ENCODE measurements around the gene MRPL58. TPM values are rescaled to one million over a fixed set of nuclear protein-coding genes. Genes with fewer than 3 reads are reported as not detected.

Gene MRPL58
- total RNA-seq, 1 donor from 2014 or later, result 52.8 TPM

- H3K27me3 ChIP-seq, result no peaks in the 10 kb centered on the region
- H3K36me3 Mint-ChIP-seq, result peaks cover 28% of the 10 kb centered on the region
- no peaks in the 10 kb centered on the region for H3K4me1 Mint-ChIP-seq
These were observed 52.0 kb downstream of the MRPL58 start for GRCh38 chr17:75064460-75064859.

GRCh38 chr17:75064867-75065561 lies 52.5 kb downstream of the MRPL58 start:
- Histone ChIP-seq H3K4me1 (no peaks in the 10 kb centered on the region), H3F3A (ENCODE audit: low read depth) (no peaks in the 10 kb centered on the region), H3K4me2 (no peak overlapping the region), H2AFZ (replicated peaks) (no peak overlapping the region), H3K27me3 (no peaks in the 10 kb centered on the region), H4K20me1 (ENCODE audit: low read depth) (no peaks in the 10 kb centered on the region), H3K4me3 (no peak overlapping the region), H3K9ac (no peak overlapping the region), H3K27ac (no peak overlapping the region), H3K36me3 (no peaks in the 10 kb centered on the region), H3K79me2 (ENCODE audit: low read depth) (no peaks in the 10 kb centered on the region), H3K9me3 (ENCODE audit: low read depth) (no peaks in the 10 kb centered on the region)
- no peaks in the 10 kb centered on the region for H3K4me1 Mint-ChIP-seq
- H3K9me3 Mint-ChIP-seq, result no peaks in the 10 kb centered on the region
- peaks cover 8% of the 10 kb centered on the region for H3K27me3 Mint-ChIP-seq (ENCODE audit: insufficient read depth, low read depth)
- H3K27ac Mint-ChIP-seq, result no peak overlapping the region
- H3K36me3 Mint-ChIP-seq, result peaks cover 24% of the 10 kb centered on the region
- peak; percentile 30 for DNase-seq (ENCODE audit: low spot score)
- TF ChIP-seq EZH2 (IDR thresholded peaks at IDR 0.05), result no peak
- peak; percentile 24 for TF ChIP-seq CTCF (IDR thresholded peaks at IDR 0.05)
- no peak overlapping the region for H3K4me3 Mint-ChIP-seq

More at GRCh38 chr17:75064460-75064859, 52.0 kb downstream of the MRPL58 start:
- DNase-seq (ENCODE audit: low spot score), result no peak
- Histone ChIP-seq H4K20me1 (ENCODE audit: low read depth) (peaks cover 4% of the 10 kb centered on the region), H3K27ac (no peak overlapping the region), H3K36me3 (no peaks in the 10 kb centered on the region), H3F3A (ENCODE audit: low read depth) (no peaks in the 10 kb centered on the region), H3K9ac (no peak overlapping the region), H3K4me1 (no peaks in the 10 kb centered on the region), H3K4me3 (no peak overlapping the region), H3K9me3 (ENCODE audit: low read depth) (no peaks in the 10 kb centered on the region), H3K4me2 (no peak overlapping the region), H3K79me2 (ENCODE audit: low read depth) (no peaks in the 10 kb centered on the region), H2AFZ (replicated peaks) (no peak overlapping the region)
- Mint-ChIP-seq H3K4me3 (no peak overlapping the region), H3K9me3 (no peaks in the 10 kb centered on the region), H3K27me3 (ENCODE audit: insufficient read depth, low read depth) (peaks cover 8% of the 10 kb centered on the region), H3K27ac (no peak overlapping the region)
- TF ChIP-seq CTCF (IDR thresholded peaks at IDR 0.05), result no peak
- no peak for TF ChIP-seq EZH2 (IDR thresholded peaks at IDR 0.05)
- no peak for TF ChIP-seq EZH2phosphoT487 (IDR thresholded peaks at IDR 0.05)

GRCh38 chr17:75065562-75066151 lies 53.2 kb downstream of the MRPL58 start:
- no peak for TF ChIP-seq EZH2phosphoT487 (IDR thresholded peaks at IDR 0.05)
- TF ChIP-seq CTCF (IDR thresholded peaks at IDR 0.05), result no peak
- no peak for TF ChIP-seq EZH2 (IDR thresholded peaks at IDR 0.05)
- H3K4me1 ChIP-seq, result no peaks in the 10 kb centered on the region
- H4K20me1 ChIP-seq (ENCODE audit: low read depth), result no peaks in the 10 kb centered on the region
- H3F3A ChIP-seq (ENCODE audit: low read depth), result no peaks in the 10 kb centered on the region
- no peaks in the 10 kb centered on the region for H3K36me3 ChIP-seq
- H3K9me3 Mint-ChIP-seq, result no peaks in the 10 kb centered on the region
- no peak overlapping the region for H3K4me3 ChIP-seq
- H3K4me2 ChIP-seq, result no peak overlapping the region
- no peaks in the 10 kb centered on the region for H3K4me1 Mint-ChIP-seq
- no peak overlapping the region for H3K27ac ChIP-seq
- peaks cover 24% of the 10 kb centered on the region for H3K36me3 Mint-ChIP-seq
- H3K79me2 ChIP-seq (ENCODE audit: low read depth), result no peaks in the 10 kb centered on the region
- no peak overlapping the region for H3K9ac ChIP-seq
- DNase-seq (ENCODE audit: low spot score), result no peak
- no peak overlapping the region for H3K4me3 Mint-ChIP-seq
- H3K27me3 ChIP-seq, result no peaks in the 10 kb centered on the region
- no peaks in the 10 kb centered on the region for H3K9me3 ChIP-seq (ENCODE audit: low read depth)
- peak overlapping the region; percentile 33 for H3K27ac Mint-ChIP-seq
- no peak overlapping the region for H2AFZ ChIP-seq (replicated peaks)
- peaks cover 8% of the 10 kb centered on the region for H3K27me3 Mint-ChIP-seq (ENCODE audit: insufficient read depth, low read depth)
